Endodermal cell (in vitro differentiated cells): ENCODE measurements around the gene TOM1L1. TPM values are rescaled to one million over a fixed set of nuclear protein-coding genes. Genes with fewer than 3 reads are reported as not detected.

Experiments
- DNase-seq: peaks from one replicate; pipeline ENCODE4 v3.0.0-alpha.2; 2017
- H3K27ac ChIP-seq: 2 replicates; pipeline ENCODE4 v1.5.1; 2013; ENCODE audit warnings: mild to moderate bottlenecking, low read depth, low read length, moderate library complexity
- H3K27me3 ChIP-seq: 2 replicates; pipeline ENCODE4 v1.6.1; 2013; ENCODE audit warnings: mild to moderate bottlenecking, low read length, moderate library complexity; ENCODE audit not compliant: insufficient read depth, control insufficient read depth, poor library complexity, severe bottlenecking
- H3K36me3 ChIP-seq: 2 replicates; pipeline ENCODE4 v1.7.0; 2013; ENCODE audit warnings: mild to moderate bottlenecking, low read length, moderate library complexity; ENCODE audit not compliant: control insufficient read depth, insufficient read depth
- H3K4me1 ChIP-seq: one replicate; pipeline ENCODE4 v1.7.0; 2013; ENCODE audit warnings: low read length; ENCODE audit not compliant: control insufficient read depth, insufficient read depth
- H3K4me3 ChIP-seq: 2 replicates; pipeline ENCODE4 v1.5.1; 2013; ENCODE audit warnings: mild to moderate bottlenecking, low read length, moderate library complexity
- H3K9ac ChIP-seq: 2 replicates; pipeline ENCODE4 v1.6.1; 2013; ENCODE audit warnings: mild to moderate bottlenecking, low read length, moderate library complexity; ENCODE audit not compliant: poor library complexity, severe bottlenecking; ENCODE audit errors: extremely low read depth
- H3K9me3 ChIP-seq: 2 replicates; pipeline ENCODE4 v1.6.1; 2013; ENCODE audit warnings: mild to moderate bottlenecking, low read length, moderate library complexity; ENCODE audit not compliant: control insufficient read depth
- H3K27ac Mint-ChIP-seq: 2 replicates; pipeline ENCODE4 v1.8.0; 2020; ENCODE audit warnings: mixed read lengths
- H3K27me3 Mint-ChIP-seq: 2 replicates; pipeline ENCODE4 v1.8.0; 2021; ENCODE audit warnings: mild to moderate bottlenecking, mixed read lengths; ENCODE audit not compliant: insufficient read depth
- H3K36me3 Mint-ChIP-seq: 2 replicates; pipeline ENCODE4 v1.8.0; 2020; ENCODE audit warnings: low read depth, mixed read lengths
- H3K4me1 Mint-ChIP-seq: 2 replicates; pipeline ENCODE4 v1.8.0; 2020; ENCODE audit warnings: mixed read lengths
- H3K4me3 Mint-ChIP-seq: 2 replicates; pipeline ENCODE4 v1.8.0; 2020; ENCODE audit warnings: mild to moderate bottlenecking, moderate library complexity, mixed read lengths
- H3K9me3 Mint-ChIP-seq: 2 replicates; pipeline ENCODE4 v1.8.0; 2020; ENCODE audit warnings: mild to moderate bottlenecking, mixed read lengths
- CTCF ChIP-seq: fragments of 200-600 bp; sonication (generic); conservative IDR thresholded peaks from 2 replicates; pipeline ENCODE4 v1.5.0; 2021; ENCODE audit warnings: antibody characterized with exemption, mild to moderate bottlenecking
- WGBS, 2 experiments: methylation state at CpG; one replicate each; pipeline versions ENCODE4 v1.1.5 to v1.1.7; 2013; ENCODE audit warnings: missing lambda C conversion rate in 2 of 2, mixed read lengths in 1 of 2; ENCODE audit not compliant: insufficient coverage in 1 of 2, insufficient read length in 1 of 2; 5-methylcytosine and 5-hydroxymethylcytosine counted together
- total RNA-seq, 2 donors: library from RNA; stranded (reverse); fragmentation: NEBNext Ultra II Directional in 1 of 2; extraction: Animal tissue kit (Norgen Biotek cat#: 25700) in 1 of 2; gene quantifications; 2 replicates in 1 of 2; 3 replicates in 1 of 2; pipeline ENCODE4 v1.2.1, GENCODE V29; 2021

Gene TOM1L1
- total RNA-seq, 2 donors from 2014 or later = 54.9 to 55.6 TPM

DNA sequence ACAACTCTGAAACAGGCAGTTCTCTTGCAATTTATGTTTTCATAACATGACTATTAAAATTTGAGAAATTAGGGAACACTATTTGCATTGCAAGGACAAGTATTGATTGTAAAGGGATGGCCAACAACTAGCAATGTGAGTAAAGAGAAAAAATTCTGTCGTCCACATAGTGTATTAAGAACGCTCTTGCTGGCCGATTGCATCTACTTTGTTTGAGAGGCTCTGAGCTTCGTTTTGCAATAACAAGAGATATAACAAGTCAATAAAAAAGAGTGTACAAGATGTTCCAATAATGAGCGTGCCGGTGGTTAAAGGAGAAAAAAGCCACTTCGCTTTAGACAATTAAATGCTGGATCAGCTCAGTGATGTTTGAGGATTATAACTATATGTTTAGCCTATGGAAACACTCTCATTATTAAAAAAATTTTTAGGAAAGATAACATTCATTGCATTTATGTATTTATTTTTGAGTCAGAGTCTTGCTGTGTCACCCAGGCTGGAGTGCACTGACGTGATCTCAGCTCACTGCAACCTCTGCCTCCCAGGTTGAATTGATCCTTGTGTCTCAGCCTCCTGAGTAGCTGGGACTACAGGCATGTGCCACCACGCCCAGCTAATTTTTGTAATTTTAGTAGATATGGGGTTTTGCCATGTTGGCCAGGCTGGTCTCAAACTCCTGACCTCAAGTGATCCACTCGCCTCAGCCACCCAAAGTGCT lies 19.2 kb upstream of the TOM1L1 start:
- peaks cover 3% of the 10 kb centered on the region for H3K36me3 Mint-ChIP-seq
- peaks cover 21% of the 10 kb centered on the region for H3K9me3 Mint-ChIP-seq
- Histone ChIP-seq H3K4me3 (no peak overlapping the region), H3K9me3 (no peaks in the 10 kb centered on the region), H3K4me1 (no peaks in the 10 kb centered on the region), H3K27ac (no peak overlapping the region), H3K27me3 (no peaks in the 10 kb centered on the region), H3K36me3 (no peaks in the 10 kb centered on the region), H3K9ac (no peak overlapping the region)
- no peaks in the 10 kb centered on the region for H3K27me3 Mint-ChIP-seq
- no peak for DNase-seq
- H3K4me1 Mint-ChIP-seq = peaks cover 2% of the 10 kb centered on the region
- H3K27ac Mint-ChIP-seq = no peak overlapping the region
- 84 to 87% methylated on average over 8 to 10 of the region's 10 CpGs for WGBS, 2 experiments
- TF ChIP-seq CTCF = no peak
- H3K4me3 Mint-ChIP-seq = no peak overlapping the region

- Histone ChIP-seq H3K36me3 (no peaks in the 10 kb centered on the region), H3K4me3 (no peak overlapping the region), H3K9ac (no peak overlapping the region), H3K9me3 (no peaks in the 10 kb centered on the region), H3K4me1 (no peaks in the 10 kb centered on the region), H3K27me3 (no peaks in the 10 kb centered on the region), H3K27ac (no peak overlapping the region)
- H3K4me3 Mint-ChIP-seq = no peak overlapping the region
- H3K9me3 Mint-ChIP-seq = peaks cover 13% of the 10 kb centered on the region
- H3K27ac Mint-ChIP-seq = no peak overlapping the region
- no peak for TF ChIP-seq CTCF
- 91% methylated on average over 4 of the region's 4 CpGs; no CpG with 5 or more reads in 1 of the 2 experiments for WGBS, 2 experiments
- H3K36me3 Mint-ChIP-seq = peaks cover 3% of the 10 kb centered on the region
- H3K4me1 Mint-ChIP-seq = peaks cover 2% of the 10 kb centered on the region
- DNase-seq = no peak
- H3K27me3 Mint-ChIP-seq = no peaks in the 10 kb centered on the region
Observed at GRCh38 chr17:54882371-54882770, 18.3 kb upstream of the TOM1L1 start.

DNA sequence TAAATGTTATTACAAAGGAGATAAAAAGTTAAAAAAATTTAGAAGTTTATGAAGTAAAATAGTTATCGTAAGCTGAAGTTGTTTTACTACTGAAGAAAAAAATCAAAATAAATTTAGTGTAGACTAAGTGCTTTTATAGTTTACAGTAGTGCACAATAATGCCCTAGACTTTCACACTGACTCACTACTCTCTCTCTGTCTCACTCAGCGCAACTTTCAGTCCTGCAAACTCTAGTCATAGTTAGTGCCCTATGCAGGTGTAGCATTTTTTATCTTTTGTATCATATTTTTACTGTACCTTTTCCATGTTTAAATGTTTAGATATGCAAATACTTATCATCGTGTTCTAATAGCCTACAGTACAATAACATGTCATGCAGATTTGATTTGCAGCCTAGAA lies 17.7 kb upstream of the TOM1L1 start:
- no peak for TF ChIP-seq CTCF
- no peaks in the 10 kb centered on the region for H3K36me3 ChIP-seq
- H3K4me1 ChIP-seq = no peaks in the 10 kb centered on the region
- H3K4me1 Mint-ChIP-seq = peaks cover 2% of the 10 kb centered on the region
- H3K9ac ChIP-seq = no peak overlapping the region
- no peaks in the 10 kb centered on the region for H3K27me3 Mint-ChIP-seq
- 77 to 100% methylated on average over 1 to 2 of the region's 3 CpGs for WGBS, 2 experiments
- H3K27me3 ChIP-seq = no peaks in the 10 kb centered on the region
- DNase-seq = no peak
- no peaks in the 10 kb centered on the region for H3K9me3 ChIP-seq
- no peak overlapping the region for H3K27ac Mint-ChIP-seq
- no peaks in the 10 kb centered on the region for H3K36me3 Mint-ChIP-seq
- H3K27ac ChIP-seq = no peak overlapping the region
- peaks cover 7% of the 10 kb centered on the region for H3K9me3 Mint-ChIP-seq
- H3K4me3 Mint-ChIP-seq = no peak overlapping the region
- no peak overlapping the region for H3K4me3 ChIP-seq
